ENCODE measurements around the gene ZSWIM5.

- TF ChIP-seq CTCF (IDR thresholded peaks at IDR 0.05), result no peak
- no peak for TF ChIP-seq POLR2AphosphoS5 (IDR thresholded peaks at IDR 0.05)
Observed at GRCh38 chr1:45057542-45057941, 148.9 kb downstream of the ZSWIM5 start.

Measured in transverse colon (tissue), 4 donors.